ENCODE measurements around the gene TBX6.

GRCh38 chr16:30119428-30119827 is 27.7 kb upstream of the TBX6 start:
- TF ChIP-seq POLR2A (IDR thresholded peaks at IDR 0.05; ENCODE audit: low read depth, low read length) (no peak), POLR2AphosphoS5 (IDR thresholded peaks at IDR 0.05; ENCODE audit: low read depth, low read length) (no peak)

Data from GM12892 (cell line).